NCI-H82 treated with DMSO at 0.1 percent for 48 hours (cell line): ENCODE data around the gene ANKRD37.

ENCODE experiments used
- DNase-seq: peaks from one replicate; lab custom pipeline; 2025; ENCODE audit not compliant: unreplicated experiment; lab: John Stamatoyannopoulos, UW

The ANKRD37 gene

GRCh38 chr4:185412412-185412811, 15.8 kb downstream of the ANKRD37 start:
- DNase-seq = no peak

- DNase-seq = no peak
These were observed 20.3 kb downstream of the ANKRD37 start for GRCh38 chr4:185416955-185417354.

GRCh38 chr4:185421366-185422124, 24.9 kb downstream of the ANKRD37 start:
- no peak for DNase-seq

- no peak for DNase-seq
These were observed 28.4 kb downstream of the ANKRD37 start for GRCh38 chr4:185424905-185425646.

GRCh38 chr4:185425647-185426352, 29.2 kb downstream of the ANKRD37 start, which contains the start of gene UFSP2:
TSS of gene UFSP2 (minus strand) at chr4:185425964. CDS start at chr4:185425868, 96 bp downstream.
- DNase-seq = peak; percentile 34

- DNase-seq = no peak
These were observed 30.5 kb downstream of the ANKRD37 start for GRCh38 chr4:185426960-185427688.

- no peak for DNase-seq
These were observed 33.0 kb downstream of the ANKRD37 start for GRCh38 chr4:185429660-185430059.

GRCh38 chr4:185435466-185435865, 38.8 kb downstream of the ANKRD37 start:
- no peak for DNase-seq

GRCh38 chr4:185437809-185438208, 41.2 kb downstream of the ANKRD37 start:
- DNase-seq = no peak

- no peak for DNase-seq
These were observed 44.8 kb downstream of the ANKRD37 start for GRCh38 chr4:185441479-185441878.

- DNase-seq = no peak
These were observed 48.6 kb downstream of the ANKRD37 start for GRCh38 chr4:185445209-185445608.
